Trophoblast cell (in vitro differentiated cells and primary cell): ENCODE measurements around the gene USP48.
"Not testable (repeated sequence)": the region's sequence is repeated elsewhere in the genome, so short reads cannot be mapped to it uniquely, and the experiment has no call there.

Experiments used
- DNase-seq, 2 donors: peaks; one replicate each; pipeline ENCODE4 v3.0.0-alpha.2; 2016
- H2AFZ ChIP-seq: 2 replicates; pipeline ENCODE4 v1.6.1; 2013; ENCODE audit warnings: low read length, moderate library complexity, mild to moderate bottlenecking; ENCODE audit not compliant: insufficient read depth, poor library complexity
- H2AK5ac ChIP-seq: 2 replicates; pipeline ENCODE4 v1.6.1; 2013; ENCODE audit warnings: mild to moderate bottlenecking, low read length
- H2BK120ac ChIP-seq: 2 replicates; pipeline ENCODE4 v1.6.1; 2013; ENCODE audit warnings: low read length, mild to moderate bottlenecking, moderate library complexity; ENCODE audit not compliant: insufficient read depth, poor library complexity
- H2BK12ac ChIP-seq: 2 replicates; pipeline ENCODE4 v1.6.1; 2013; ENCODE audit warnings: mild to moderate bottlenecking, low read length, moderate library complexity
- H2BK5ac ChIP-seq: 2 replicates; pipeline ENCODE4 v1.6.1; 2013; ENCODE audit warnings: low read length, low read depth, moderate library complexity, mild to moderate bottlenecking; ENCODE audit not compliant: poor library complexity
- H3K14ac ChIP-seq: 2 replicates; pipeline ENCODE4 v1.6.1; 2013; ENCODE audit warnings: mild to moderate bottlenecking, low read length
- H3K18ac ChIP-seq: 2 replicates; pipeline ENCODE4 v1.6.1; 2013; ENCODE audit warnings: mild to moderate bottlenecking, low read length
- H3K23ac ChIP-seq: 2 replicates; pipeline ENCODE4 v1.6.1; 2013; ENCODE audit warnings: low read length
- H3K27ac ChIP-seq: 2 replicates; pipeline ENCODE4 v1.5.1; 2013; ENCODE audit warnings: low read depth, mild to moderate bottlenecking, inconsistent platforms, low read length, moderate library complexity
- H3K27me3 ChIP-seq: 2 replicates; pipeline ENCODE4 v1.6.1; 2013; ENCODE audit warnings: inconsistent platforms, mild to moderate bottlenecking, low read length, moderate library complexity; ENCODE audit not compliant: insufficient read depth
- H3K36me3 ChIP-seq, 2 experiments: 1 replicate in 1 of 2; 2 replicates in 1 of 2; pipeline ENCODE4 v1.6.1; 2013; ENCODE audit warnings: low read length in 2 of 2, mild to moderate bottlenecking in 2 of 2, moderate library complexity in 1 of 2; ENCODE audit not compliant: insufficient read depth in 2 of 2, control insufficient read depth in 1 of 2
- H3K4ac ChIP-seq: 2 replicates; pipeline ENCODE4 v1.6.1; 2013; ENCODE audit warnings: low read depth, mild to moderate bottlenecking, low read length, moderate library complexity
- H3K4me1 ChIP-seq, 2 experiments: 1 replicate in 1 of 2; 2 replicates in 1 of 2; pipeline ENCODE4 v1.6.1; 2013; ENCODE audit warnings: low read length in 2 of 2, mild to moderate bottlenecking in 2 of 2, moderate library complexity in 1 of 2; ENCODE audit not compliant: insufficient read depth in 2 of 2, control insufficient read depth in 1 of 2
- H3K4me2 ChIP-seq: 2 replicates; pipeline ENCODE4 v1.6.1; 2013; ENCODE audit warnings: inconsistent platforms, mild to moderate bottlenecking, low read length, moderate library complexity
- H3K4me3 ChIP-seq: 2 replicates; pipeline ENCODE4 v1.5.1; 2013; ENCODE audit warnings: mild to moderate bottlenecking, low read depth, low read length, inconsistent platforms
- H3K79me1 ChIP-seq: one replicate; pipeline ENCODE4 v1.6.1; 2013; ENCODE audit warnings: low read length
- H3K79me2 ChIP-seq: 2 replicates; pipeline ENCODE4 v1.6.1; 2013; ENCODE audit warnings: low read length, mild to moderate bottlenecking; ENCODE audit not compliant: control insufficient read depth, insufficient read depth, poor library complexity
- H3K9ac ChIP-seq: 2 replicates; pipeline ENCODE4 v1.6.1; 2013; ENCODE audit warnings: mild to moderate bottlenecking, low read length
- H3K9me3 ChIP-seq: 2 replicates; pipeline ENCODE4 v1.6.1; 2013; ENCODE audit warnings: low read depth, mild to moderate bottlenecking, control low read depth, inconsistent platforms, low read length; ENCODE audit not compliant: insufficient read depth
- H4K12ac ChIP-seq: 2 replicates; pipeline ENCODE4 v1.6.1; 2013; ENCODE audit warnings: low read depth, mild to moderate bottlenecking, low read length, moderate library complexity
- H4K8ac ChIP-seq: 2 replicates; pipeline ENCODE4 v1.6.1; 2013; ENCODE audit warnings: low read depth, mild to moderate bottlenecking, low read length, moderate library complexity
- H4K91ac ChIP-seq: one replicate; pipeline ENCODE4 v1.6.1; 2013; ENCODE audit warnings: low read depth, mild to moderate bottlenecking, low read length, moderate library complexity
- WGBS: extraction: QIAGEN DNeasy Blood & Tissue Kit; methylation state at CpG from one replicate; pipeline ENCODE4 v1.1.7; 2013; ENCODE audit warnings: missing lambda C conversion rate; ENCODE audit not compliant: insufficient read length, insufficient coverage; ENCODE audit errors: extremely low coverage; 5-methylcytosine and 5-hydroxymethylcytosine counted together

The USP48 gene

DNA sequence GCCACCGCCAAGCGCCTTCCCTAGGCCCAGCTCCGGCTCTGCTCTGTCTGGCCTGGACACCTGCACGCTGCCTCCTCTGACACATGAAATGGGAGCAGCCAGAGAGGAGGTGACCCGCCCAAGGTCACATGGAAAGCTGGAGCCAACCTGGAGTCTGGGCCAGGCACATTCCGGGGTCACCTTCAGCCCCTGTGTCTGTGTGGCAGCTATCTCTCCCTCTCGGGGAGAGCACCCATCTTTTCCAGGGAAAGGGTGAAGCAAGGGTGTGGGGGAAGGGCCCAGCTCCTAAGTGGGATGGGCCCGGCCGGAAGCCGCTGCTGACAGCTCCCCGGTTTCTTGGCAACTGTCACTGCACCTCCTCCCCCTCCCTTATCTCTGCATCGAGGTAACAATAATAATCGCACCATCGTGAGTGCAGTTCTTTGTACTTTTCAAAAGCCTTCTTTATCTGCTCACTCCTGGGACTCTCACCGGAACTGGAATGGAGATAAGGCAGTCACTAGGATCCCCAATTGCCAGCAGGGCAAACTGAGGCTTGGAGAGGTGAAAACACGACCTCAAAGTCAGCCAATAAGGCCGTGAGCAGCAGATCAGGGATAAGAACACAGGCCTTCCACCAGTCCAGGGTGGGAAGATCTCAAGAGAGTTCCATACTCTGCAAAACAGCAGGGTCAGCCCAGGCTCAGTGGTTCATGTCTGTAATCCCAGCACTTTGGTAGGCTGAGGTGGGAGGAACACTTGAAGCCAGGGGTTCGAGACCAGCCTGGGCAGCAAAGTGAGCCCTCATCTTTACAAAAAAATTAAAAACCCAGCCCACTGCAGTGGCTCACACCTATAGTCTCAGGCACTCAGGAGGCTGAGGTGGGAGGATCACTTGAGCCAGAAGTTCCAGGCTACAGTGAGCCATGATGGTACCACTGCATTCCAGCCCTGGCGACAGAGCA, 150.7 kb downstream of the USP48 start:
- Histone ChIP-seq H3K4me3 (peak overlapping the region; percentile 59), H3K36me3 (no peaks in the 10 kb centered on the region), H3K9ac (no peak overlapping the region), H2BK12ac (no peak overlapping the region), H4K12ac (no peak overlapping the region), H3K4ac (no peak overlapping the region), H3K18ac (no peak overlapping the region), H3K23ac (no peak overlapping the region), H3K27ac (no peak overlapping the region), H3K9me3 (peaks cover 3% of the 10 kb centered on the region), H2BK5ac (no peak overlapping the region), H3K14ac (no peak overlapping the region), H3K27me3 (no peaks in the 10 kb centered on the region), H2AFZ (no peak overlapping the region), H2BK120ac (no peak overlapping the region), H4K8ac (no peak overlapping the region), H2AK5ac (no peak overlapping the region), H3K4me2 (no peak overlapping the region), H4K91ac (no peak overlapping the region), H3K79me2 (no peaks in the 10 kb centered on the region), H3K4me1 (peaks cover 4 to 11% of the 10 kb centered on the region in 2 experiments), H3K79me1 (no peaks in the 10 kb centered on the region)
- no peak for DNase-seq
- no CpG with 5 or more reads among the region's 19 CpGs for WGBS

DNA sequence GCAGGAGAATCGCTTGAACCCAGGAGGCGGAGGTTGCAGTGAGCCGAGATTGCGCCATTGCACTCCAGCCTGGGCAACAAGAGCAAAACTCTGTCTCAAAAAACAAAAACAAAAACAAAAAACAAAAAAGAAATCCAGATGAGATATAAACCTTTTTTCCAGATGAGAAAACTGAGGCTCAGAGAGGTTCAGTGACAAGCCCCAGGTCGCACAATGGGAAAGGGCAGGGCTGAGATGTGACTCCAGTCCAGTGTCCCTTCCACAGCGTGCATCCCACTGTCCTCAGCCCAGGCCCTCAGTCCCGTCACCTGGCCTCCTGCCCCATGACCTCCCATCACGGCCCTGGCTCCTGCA, 151.4 kb downstream of the USP48 start:
- not testable (repeated sequence) for H2BK5ac ChIP-seq, H4K12ac ChIP-seq, H4K8ac ChIP-seq, H3K79me2 ChIP-seq, H3K4ac ChIP-seq, H3K4me2 ChIP-seq, H3K9me3 ChIP-seq, H3K9ac ChIP-seq, H3K36me3 ChIP-seq, H3K27ac ChIP-seq, H2BK12ac ChIP-seq, H3K27me3 ChIP-seq, DNase-seq, H3K23ac ChIP-seq, H2AFZ ChIP-seq, H3K79me1 ChIP-seq, H2AK5ac ChIP-seq, H3K14ac ChIP-seq, H2BK120ac ChIP-seq, H4K91ac ChIP-seq, H3K18ac ChIP-seq
- peak overlapping the region; percentile 59 for H3K4me3 ChIP-seq
- H3K4me1 ChIP-seq: peaks cover 11 to 17% of the 10 kb centered on the region in 2 experiments
- WGBS: no CpG with 5 or more reads among the region's 8 CpGs

DNA sequence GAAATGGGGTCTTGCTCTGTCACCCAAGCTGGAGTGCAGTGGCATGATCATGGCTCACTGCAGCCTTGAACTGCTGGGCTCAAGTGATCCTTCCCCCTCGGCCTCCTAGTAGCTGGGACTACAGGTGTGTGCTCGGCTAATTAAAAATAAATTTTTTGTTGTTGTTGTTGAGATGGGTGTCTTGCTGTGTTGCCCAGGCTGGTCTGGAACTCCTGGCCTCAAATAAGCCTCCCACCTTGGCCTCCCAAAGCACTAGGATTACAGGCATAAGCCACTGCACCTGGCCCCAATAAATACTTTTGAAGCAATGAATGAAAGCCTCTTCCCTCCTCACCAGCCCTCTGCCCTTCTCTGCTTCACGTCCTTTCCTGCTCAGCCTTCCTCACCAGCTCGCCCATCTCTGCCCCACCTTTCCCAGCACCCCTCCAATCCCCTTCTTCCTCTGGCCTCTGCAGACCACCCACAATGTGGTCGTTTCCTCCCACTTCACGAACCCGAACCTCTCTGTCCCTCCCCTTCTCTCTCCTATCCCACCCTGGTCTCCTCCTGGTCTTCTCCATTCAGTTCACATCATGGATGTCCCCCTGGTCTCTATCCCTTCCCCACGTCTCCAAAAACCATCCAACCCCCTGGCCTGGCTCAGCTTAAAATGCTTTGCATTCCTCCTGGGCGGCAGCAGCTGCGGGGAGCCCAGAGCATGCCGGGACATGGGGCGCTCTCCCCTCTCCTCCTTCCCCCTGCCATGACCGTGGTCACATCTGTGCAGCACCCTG, 152.2 kb downstream of the USP48 start:
- Histone ChIP-seq H2BK120ac (no peak overlapping the region), H3K23ac (no peak overlapping the region), H2BK12ac (no peak overlapping the region), H3K18ac (no peak overlapping the region), H3K9me3 (peaks cover 3% of the 10 kb centered on the region), H3K27me3 (no peaks in the 10 kb centered on the region), H3K79me1 (peaks cover 2% of the 10 kb centered on the region), H4K91ac (no peak overlapping the region), H4K12ac (no peak overlapping the region), H4K8ac (no peak overlapping the region), H3K27ac (no peak overlapping the region), H3K36me3 (no peaks in the 10 kb centered on the region), H2AK5ac (no peak overlapping the region), H3K4me1 (peaks cover 13 to 19% of the 10 kb centered on the region in 2 experiments), H3K4me2 (no peak overlapping the region), H2BK5ac (no peak overlapping the region), H3K14ac (no peak overlapping the region), H3K79me2 (no peaks in the 10 kb centered on the region), H3K4ac (no peak overlapping the region), H2AFZ (no peak overlapping the region), H3K9ac (no peak overlapping the region), H3K4me3 (no peak overlapping the region)
- WGBS: no CpG with 5 or more reads among the region's 13 CpGs
- no peak for DNase-seq

DNA sequence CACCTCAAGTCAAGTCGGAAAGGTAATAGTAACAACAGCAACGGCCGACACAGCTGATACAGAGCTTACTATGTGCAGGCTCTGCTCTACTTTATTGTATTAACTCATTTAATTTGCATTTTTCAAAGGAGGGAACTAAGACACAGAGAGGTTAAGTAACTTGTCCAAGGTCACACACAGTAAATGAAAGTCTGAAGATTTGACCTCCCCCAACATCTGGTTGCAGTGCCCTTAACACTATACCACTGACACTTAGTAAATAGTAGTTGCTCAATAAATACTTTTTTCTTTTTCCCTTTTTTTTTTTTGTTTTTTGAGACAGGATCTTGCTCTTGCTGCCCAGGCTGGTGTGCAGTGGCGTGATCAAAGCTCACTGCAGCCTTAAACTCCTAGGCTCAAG, 153.0 kb downstream of the USP48 start:
- Histone ChIP-seq H3K4me2 (no peak overlapping the region), H4K91ac (no peak overlapping the region), H3K9ac (no peak overlapping the region), H4K12ac (no peak overlapping the region), H2BK12ac (no peak overlapping the region), H3K36me3 (no peaks in the 10 kb centered on the region), H3K9me3 (peaks cover 3% of the 10 kb centered on the region), H3K18ac (no peak overlapping the region), H3K23ac (no peak overlapping the region), H3K4me1 (peaks cover 13 to 19% of the 10 kb centered on the region in 2 experiments), H3K79me1 (peaks cover 2% of the 10 kb centered on the region), H4K8ac (no peak overlapping the region), H3K4me3 (no peak overlapping the region), H3K4ac (no peak overlapping the region), H3K79me2 (no peaks in the 10 kb centered on the region), H2BK5ac (no peak overlapping the region), H3K27ac (no peak overlapping the region), H3K14ac (no peak overlapping the region), H2AK5ac (no peak overlapping the region), H2BK120ac (no peak overlapping the region), H3K27me3 (no peaks in the 10 kb centered on the region), H2AFZ (no peak overlapping the region)
- WGBS: no CpG with 5 or more reads among the region's 4 CpGs
- DNase-seq: no peak
